ENCODE results near the gene C5AR2. TPM values are rescaled to one million over a fixed set of nuclear protein-coding genes. Genes with fewer than 3 reads are reported as not detected.
"Not testable (repeated sequence)": the region's sequence is repeated elsewhere in the genome, so short reads cannot be mapped to it uniquely, and the experiment has no call there.

C5AR2 gene
- under 1 TPM; 0.20 to 0.64 (median 0.34) TPM for polyA plus RNA-seq (ENCODE audit: insufficient read length in 4 of 4)

- no peak for DNase-seq (ENCODE audit: low read depth in 4 of 4, low spot score in 3 of 4)
These were observed at the start of gene C5AR2 for GRCh38 chr19:47331931-47332547. Gene C5AR2, plus strand, starts transcription at chr19:47332175. Its CDS starts 8,625 bp downstream, at chr19:47340800.

DNA sequence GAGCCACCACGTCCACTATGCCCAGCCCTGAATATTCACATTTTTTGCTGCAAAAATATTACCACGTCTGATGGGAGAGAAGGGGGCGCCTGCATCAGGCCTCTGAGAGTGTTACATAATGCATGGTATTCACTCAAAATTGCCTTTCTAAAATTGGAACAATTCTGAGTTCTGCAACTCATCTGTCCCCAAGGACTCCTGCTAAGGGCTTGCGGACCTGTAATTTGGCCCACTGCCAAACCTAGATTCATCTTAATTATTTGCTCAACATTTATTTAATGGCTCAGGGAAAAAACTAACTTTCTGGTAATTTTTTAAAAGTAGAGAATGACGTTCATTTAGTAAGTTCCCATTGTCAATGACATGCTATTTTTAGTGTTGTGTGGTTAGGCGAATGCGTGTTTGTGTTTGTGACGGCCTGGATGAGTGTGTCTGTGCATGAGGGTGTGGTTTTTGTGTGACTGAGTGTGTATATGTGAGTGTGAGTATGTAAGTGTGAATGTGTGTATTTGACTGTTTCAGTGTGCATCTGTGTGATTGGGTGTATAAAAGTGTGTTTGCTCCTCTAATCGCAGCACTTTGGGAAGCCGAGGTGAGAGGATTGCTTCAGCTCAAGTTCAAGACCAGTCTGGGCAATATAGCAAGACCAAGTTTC lies 48.4 kb upstream of the C5AR2 start:
- DNase-seq (ENCODE audit: low read depth in 4 of 4, low spot score in 3 of 4) = no peak

DNA sequence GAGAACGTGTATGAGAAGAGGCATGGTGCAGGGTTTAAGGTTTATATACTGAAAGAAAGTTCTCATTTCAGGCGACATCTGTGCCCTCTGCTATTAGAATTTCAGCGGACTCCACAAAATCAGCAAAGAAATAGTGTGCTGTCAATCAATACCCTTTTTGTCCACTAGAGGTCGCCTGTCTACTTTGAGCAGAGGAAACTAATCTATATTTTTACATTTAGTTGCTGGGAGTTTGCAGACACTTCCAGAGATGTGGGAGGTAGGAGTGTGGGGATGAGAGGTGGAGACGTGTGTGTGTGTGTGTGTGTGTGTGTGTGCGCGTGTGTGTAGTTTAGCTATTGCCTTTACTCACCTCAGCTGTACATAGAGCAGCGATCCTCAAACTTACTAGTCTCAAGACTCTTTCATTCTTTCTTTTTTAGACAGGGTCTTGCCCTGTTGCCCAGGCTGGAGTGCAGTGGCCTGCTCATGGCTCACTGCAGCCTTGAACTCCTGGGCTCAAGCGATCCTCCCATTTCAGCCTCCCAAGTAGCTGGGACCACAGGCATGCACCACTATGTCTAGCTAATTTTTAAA lies 47.6 kb upstream of the C5AR2 start:
- peak in 1 of 4 donors; percentile 56 for DNase-seq (ENCODE audit: low read depth in 4 of 4, low spot score in 3 of 4)

GRCh38 chr19:47296036-47296435 lies 35.9 kb upstream of the C5AR2 start:
- peak in 2 of 4 donors; percentile 53 to 54 for DNase-seq (ENCODE audit: low read depth in 4 of 4, low spot score in 3 of 4)

- DNase-seq (ENCODE audit: low read depth in 4 of 4, low spot score in 3 of 4) = not testable (repeated sequence)
These were observed 31.1 kb upstream of the C5AR2 start for GRCh38 chr19:47300867-47301266.

DNA sequence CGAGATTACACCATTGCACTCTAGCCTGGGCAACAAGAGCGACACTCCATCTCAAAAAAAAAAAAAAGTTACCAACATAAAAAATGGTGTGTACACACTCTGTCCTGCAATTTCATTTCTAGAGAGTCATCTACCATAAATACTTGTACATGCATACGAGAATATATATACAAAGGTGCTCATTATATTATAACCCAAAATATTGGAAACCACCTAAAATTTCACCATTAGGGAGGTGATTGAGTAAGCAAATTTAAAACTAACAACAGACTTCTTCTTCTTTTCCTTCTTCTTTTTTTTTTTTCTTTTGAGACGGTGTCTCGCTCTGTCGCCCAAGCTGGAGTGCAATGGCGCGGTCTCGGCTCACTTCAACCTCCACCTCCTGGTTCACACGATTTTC lies 29.7 kb upstream of the C5AR2 start:
- no peak for DNase-seq (ENCODE audit: low read depth in 4 of 4, low spot score in 3 of 4)

- DNase-seq (ENCODE audit: low read depth in 4 of 4, low spot score in 3 of 4) = no peak
These were observed 28.0 kb upstream of the C5AR2 start for GRCh38 chr19:47303966-47304365.

DNA sequence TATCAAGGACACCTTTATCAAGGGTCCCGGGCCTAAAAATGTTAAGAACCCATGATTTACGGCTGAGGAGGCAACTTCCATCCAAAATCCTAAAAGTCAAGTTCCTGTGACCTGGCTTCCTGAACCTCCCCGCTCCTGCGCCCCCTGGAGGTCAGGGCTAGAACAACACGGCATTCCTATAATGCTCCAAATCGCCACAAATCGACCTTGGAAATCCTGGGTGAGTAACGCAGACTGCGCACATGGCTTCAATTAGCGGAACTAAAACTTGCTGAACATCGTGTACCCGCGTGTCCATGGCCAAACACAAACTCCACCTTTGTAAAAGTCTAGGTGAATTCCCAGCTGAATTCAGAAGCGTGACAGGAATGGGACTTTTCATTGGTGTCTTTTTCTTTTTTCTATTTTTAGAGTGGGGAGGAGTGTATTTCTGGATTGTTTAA lies 26.6 kb upstream of the C5AR2 start:
- DNase-seq (ENCODE audit: low read depth in 4 of 4, low spot score in 3 of 4) = peak in 1 of 4 donors; percentile 22

DNA sequence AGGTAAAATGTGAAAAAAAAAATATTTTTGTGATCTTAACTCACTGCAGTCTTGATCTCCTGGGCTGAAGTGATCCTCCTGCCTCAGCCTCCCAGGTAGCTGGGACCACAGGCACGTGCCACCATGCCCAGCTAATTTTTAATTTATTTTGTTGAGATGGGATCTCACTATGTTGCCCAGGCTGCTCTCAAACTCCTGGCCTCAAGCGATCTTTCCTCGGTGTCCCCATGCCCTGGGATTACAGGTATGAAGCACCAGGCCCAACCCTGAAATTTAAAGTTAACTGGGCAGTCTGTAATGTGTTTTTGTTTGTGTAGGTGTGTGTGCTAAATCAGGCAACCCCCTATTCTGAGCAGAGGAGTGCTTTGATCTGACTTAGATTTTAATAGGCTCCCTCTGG lies 25.7 kb upstream of the C5AR2 start:
- no peak for DNase-seq (ENCODE audit: low read depth in 4 of 4, low spot score in 3 of 4)

- DNase-seq (ENCODE audit: low read depth in 4 of 4, low spot score in 3 of 4) = no peak
These were observed 22.9 kb upstream of the C5AR2 start for GRCh38 chr19:47309038-47309437.

DNA sequence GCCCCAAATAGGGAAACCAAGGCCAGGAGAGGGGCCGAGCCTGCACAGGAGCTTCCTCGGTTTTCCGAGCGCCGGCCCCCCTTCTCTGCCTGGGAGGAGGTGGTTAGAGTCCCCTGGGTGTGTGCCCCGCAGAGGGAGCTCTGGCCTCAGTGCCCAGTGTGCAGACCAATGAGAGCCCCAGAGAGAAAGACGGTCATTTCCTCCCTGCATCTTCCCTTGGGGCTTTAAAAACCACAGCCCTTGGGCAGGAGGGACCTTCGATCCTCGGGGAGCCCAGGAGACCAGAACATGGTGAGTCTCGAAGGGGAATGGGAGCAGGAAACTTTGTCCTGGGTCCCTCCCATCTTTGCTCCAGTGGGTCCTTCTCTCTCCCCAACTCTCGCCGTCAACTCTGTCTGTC lies 22.4 kb upstream of the C5AR2 start, which contains the start of gene C5AR1:
Gene C5AR1, plus strand, starts transcription at position 254 of the 400 bp plus-strand sequence. Its CDS starts 35 bp downstream, at position 289.
- no peak for DNase-seq (ENCODE audit: low read depth in 4 of 4, low spot score in 3 of 4)

DNA sequence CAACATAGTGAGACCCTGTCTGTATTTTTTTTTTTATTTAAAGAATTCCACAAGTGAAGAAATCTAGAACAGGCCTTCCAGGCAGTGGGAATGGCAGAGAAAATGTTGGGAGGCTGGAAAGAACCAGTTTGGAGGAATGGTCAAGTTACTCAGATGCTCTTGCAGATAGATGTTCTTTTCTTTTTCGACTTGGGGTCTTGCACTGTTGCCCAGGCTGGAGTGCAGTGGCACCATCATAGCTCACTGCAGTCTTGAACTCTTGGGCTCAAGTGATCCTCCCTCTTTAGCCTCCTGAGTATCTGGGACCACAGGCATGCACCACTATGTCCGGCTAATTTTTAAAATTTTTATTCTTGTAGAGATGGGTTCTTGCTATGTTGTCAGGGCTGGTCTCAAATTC lies 21.7 kb upstream of the C5AR2 start:
- no peak for DNase-seq (ENCODE audit: low read depth in 4 of 4, low spot score in 3 of 4)

- DNase-seq (ENCODE audit: low read depth in 4 of 4, low spot score in 3 of 4) = no peak
These were observed 21.2 kb upstream of the C5AR2 start for GRCh38 chr19:47310819-47311218.

DNA sequence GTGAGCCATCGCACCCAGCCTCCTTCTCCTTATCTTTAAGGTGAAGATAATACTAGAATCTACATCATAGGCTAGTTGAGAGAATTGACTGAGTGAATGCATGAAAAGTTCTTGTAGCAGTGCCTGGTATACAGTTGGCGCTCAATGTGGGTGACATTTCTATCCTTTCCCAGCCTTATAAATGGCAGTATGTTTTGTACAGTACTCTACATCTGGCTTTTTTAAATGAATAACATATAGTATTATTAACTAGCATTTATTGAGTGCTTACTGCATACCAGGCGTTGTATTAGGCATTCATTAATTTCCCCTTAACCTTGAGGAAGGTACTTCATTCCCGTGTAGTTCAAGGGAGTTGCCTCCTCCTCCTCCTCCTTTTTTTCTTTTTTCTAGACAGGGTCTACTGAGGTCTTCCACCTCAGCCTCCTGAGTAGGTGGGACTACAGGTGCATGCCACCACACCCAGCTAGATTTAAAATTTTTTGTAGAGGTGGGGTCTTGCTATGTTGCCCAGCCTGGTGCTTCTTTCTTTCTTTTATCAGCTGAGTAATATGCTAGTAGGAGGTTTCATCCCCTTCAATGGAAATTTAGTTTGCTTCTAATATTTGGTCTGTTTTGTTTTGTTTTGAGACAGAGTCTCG lies 19.5 kb upstream of the C5AR2 start:
- DNase-seq (ENCODE audit: low read depth in 4 of 4, low spot score in 3 of 4) = no peak

- no peak for DNase-seq (ENCODE audit: low read depth in 4 of 4, low spot score in 3 of 4)
These were observed 18.1 kb upstream of the C5AR2 start for GRCh38 chr19:47313754-47314295.

DNA sequence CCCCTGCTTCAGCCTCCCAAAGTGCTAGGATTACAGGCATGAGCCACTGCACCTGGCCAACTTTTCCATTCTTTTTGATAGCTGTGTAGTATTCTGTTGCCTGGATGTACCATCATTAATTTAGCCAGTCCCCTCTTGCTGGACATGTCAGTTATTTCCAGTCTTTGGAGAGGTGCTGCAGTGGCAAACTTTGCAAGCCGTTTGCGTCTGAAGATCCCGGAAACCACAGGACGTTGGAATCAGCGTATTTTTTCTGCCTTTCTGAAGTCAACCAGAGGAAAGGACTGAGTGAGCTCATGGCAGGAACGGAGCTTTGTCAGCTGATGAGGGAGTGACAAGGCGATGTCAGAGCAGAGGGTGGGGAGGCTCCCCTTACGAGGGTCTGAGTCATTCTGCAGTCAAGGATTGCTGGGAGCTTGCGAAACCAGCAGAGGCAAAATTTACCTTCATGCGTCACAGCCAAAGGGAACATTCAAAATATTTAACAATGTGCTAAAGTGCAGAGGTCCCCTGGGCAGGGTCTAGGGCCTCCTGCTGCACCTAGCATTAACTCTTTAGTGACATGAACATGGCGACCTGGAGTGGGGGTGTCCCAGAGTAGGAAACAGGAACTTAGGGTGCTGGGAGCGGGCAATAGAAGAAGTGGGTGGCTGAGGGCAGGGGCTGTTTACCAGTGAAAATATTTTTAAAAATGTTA lies 16.7 kb upstream of the C5AR2 start:
- DNase-seq (ENCODE audit: low read depth in 4 of 4, low spot score in 3 of 4) = no peak

DNA sequence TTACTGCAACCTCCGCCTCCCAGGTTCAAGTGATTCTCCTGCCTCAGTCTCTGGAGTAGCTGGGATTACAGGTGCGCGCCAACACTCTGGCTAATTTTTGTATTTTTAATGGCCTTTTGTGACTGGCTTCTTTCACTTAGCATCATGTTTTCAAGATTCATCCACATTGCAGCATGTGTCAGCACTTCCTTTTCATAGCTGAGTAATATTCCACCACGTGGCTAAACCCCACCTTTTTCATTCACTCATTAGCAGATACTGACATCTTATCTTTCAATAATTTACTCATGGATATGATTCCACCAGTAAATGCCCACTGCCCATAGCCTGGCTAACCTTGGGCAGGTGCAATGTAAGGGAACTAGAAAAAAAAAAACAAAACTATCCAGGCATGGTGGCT lies 15.5 kb upstream of the C5AR2 start:
- no peak for DNase-seq (ENCODE audit: low read depth in 4 of 4, low spot score in 3 of 4)

DNA sequence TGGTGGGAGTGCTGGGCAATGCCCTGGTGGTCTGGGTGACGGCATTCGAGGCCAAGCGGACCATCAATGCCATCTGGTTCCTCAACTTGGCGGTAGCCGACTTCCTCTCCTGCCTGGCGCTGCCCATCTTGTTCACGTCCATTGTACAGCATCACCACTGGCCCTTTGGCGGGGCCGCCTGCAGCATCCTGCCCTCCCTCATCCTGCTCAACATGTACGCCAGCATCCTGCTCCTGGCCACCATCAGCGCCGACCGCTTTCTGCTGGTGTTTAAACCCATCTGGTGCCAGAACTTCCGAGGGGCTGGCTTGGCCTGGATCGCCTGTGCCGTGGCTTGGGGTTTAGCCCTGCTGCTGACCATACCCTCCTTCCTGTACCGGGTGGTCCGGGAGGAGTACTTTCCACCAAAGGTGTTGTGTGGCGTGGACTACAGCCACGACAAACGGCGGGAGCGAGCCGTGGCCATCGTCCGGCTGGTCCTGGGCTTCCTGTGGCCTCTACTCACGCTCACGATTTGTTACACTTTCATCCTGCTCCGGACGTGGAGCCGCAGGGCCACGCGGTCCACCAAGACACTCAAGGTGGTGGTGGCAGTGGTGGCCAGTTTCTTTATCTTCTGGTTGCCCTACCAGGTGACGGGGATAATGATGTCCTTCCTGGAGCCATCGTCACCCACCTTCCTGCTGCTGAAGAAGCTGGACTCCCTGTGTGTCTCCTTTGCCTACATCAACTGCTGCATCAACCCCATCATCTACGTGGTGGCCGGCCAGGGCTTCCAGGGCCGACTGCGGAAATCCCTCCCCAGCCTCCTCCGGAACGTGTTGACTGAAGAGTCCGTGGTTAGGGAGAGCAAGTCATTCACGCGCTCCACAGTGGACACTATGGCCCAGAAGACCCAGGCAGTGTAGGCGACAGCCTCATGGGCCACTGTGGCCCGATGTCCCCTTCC lies 11.8 kb upstream of the C5AR2 start:
- no peak for DNase-seq (ENCODE audit: low read depth in 4 of 4, low spot score in 3 of 4)

GRCh38 chr19:47321630-47322029 lies 10.3 kb upstream of the C5AR2 start:
- DNase-seq (ENCODE audit: low read depth in 4 of 4, low spot score in 3 of 4) = no peak
